SK-N-SH treated with all-trans-retinoic acid at 6 μM for 48 hours (cell line): ENCODE data around the gene HTR1D.

Source experiments
- ATAC-seq: fragments of 200-7000 bp; cut with Tn5 transposase; 3 replicates; pipeline ENCODE4 v1.9.1; 2020; ENCODE audit warnings: mild to moderate bottlenecking, moderate library complexity
- BACH2 ChIP-seq: fragments of 250-450 bp; sonication (Bioruptor Pico); IDR thresholded peaks from 2 replicates; pipeline ENCODE4 v1.9.0; 2021; ENCODE audit warnings: mild to moderate bottlenecking, borderline replicate concordance
- CREB5 ChIP-seq: fragments of 250-450 bp; sonication (Bioruptor Pico); IDR thresholded peaks from 2 replicates; pipeline ENCODE4 v1.5.1; 2020; ENCODE audit warnings: low read depth, mild to moderate bottlenecking, moderate library complexity
- CSDC2 ChIP-seq: fragments of 250-450 bp; sonication (Bioruptor Pico); IDR thresholded peaks from 2 replicates; pipeline ENCODE4 v1.5.0; 2020; ENCODE audit warnings: mild to moderate bottlenecking, moderate library complexity
- ESRRG ChIP-seq: fragments of 250-450 bp; sonication (Bioruptor Pico); IDR thresholded peaks from 2 replicates; pipeline ENCODE4 v1.6.1; 2021; ENCODE audit warnings: mild to moderate bottlenecking
- GLIS3 ChIP-seq: fragments of 250-450 bp; sonication (Bioruptor Pico); IDR thresholded peaks from 2 replicates; pipeline ENCODE4 v1.5.0; 2020; ENCODE audit warnings: mild to moderate bottlenecking, moderate library complexity
- OSR1 ChIP-seq: fragments of 250-450 bp; sonication (Bioruptor Pico); IDR thresholded peaks from 2 replicates; pipeline ENCODE4 v1.8.0; 2022; ENCODE audit warnings: moderate library complexity, mild to moderate bottlenecking, inconsistent platforms
- POU6F1 ChIP-seq: fragments of 250-450 bp; sonication (Bioruptor Pico); IDR thresholded peaks from 2 replicates; pipeline ENCODE4 v1.8.0; 2021; ENCODE audit warnings: low read depth, mild to moderate bottlenecking, moderate library complexity, borderline replicate concordance
- RARB ChIP-seq: fragments of 250-450 bp; sonication (Bioruptor Pico); IDR thresholded peaks from 2 replicates; pipeline ENCODE4 v1.8.0; 2021; ENCODE audit warnings: mild to moderate bottlenecking, moderate library complexity
- TOX ChIP-seq: fragments of 250-450 bp; sonication (Bioruptor Pico); IDR thresholded peaks from 2 replicates; pipeline ENCODE4 v1.8.0; 2021; ENCODE audit warnings: mild to moderate bottlenecking, moderate library complexity, borderline replicate concordance
- TSHZ2 ChIP-seq: fragments of 250-450 bp; sonication (Bioruptor Pico); IDR thresholded peaks from 2 replicates; pipeline ENCODE4 v1.5.0; 2020; ENCODE audit warnings: mild to moderate bottlenecking, moderate library complexity
- ZC3H10 ChIP-seq: fragments of 250-450 bp; sonication (Bioruptor Pico); IDR thresholded peaks from 2 replicates; pipeline ENCODE4 v1.5.1; 2021; ENCODE audit warnings: mild to moderate bottlenecking, moderate library complexity
- ZFP3 ChIP-seq: fragments of 250-450 bp; sonication (Bioruptor Pico); IDR thresholded peaks from 2 replicates; pipeline ENCODE4 v1.5.0; 2020; ENCODE audit warnings: mild to moderate bottlenecking, moderate library complexity
- ZFP30 ChIP-seq: fragments of 450-650 bp; formaldehyde crosslinking; IDR thresholded peaks from 2 replicates; pipeline ENCODE4 v1.5.0; 2022; ENCODE audit warnings: mild to moderate bottlenecking, moderate library complexity
- ZNF70 ChIP-seq: fragments of 450-650 bp; formaldehyde crosslinking; IDR thresholded peaks from 2 replicates; pipeline ENCODE4 v1.5.0; 2020; ENCODE audit warnings: mild to moderate bottlenecking, moderate library complexity
- ZNF8 ChIP-seq: fragments of 450-650 bp; formaldehyde crosslinking; IDR thresholded peaks from 2 replicates; pipeline ENCODE4 v1.5.0; 2020; ENCODE audit warnings: mild to moderate bottlenecking, moderate library complexity
- TF ChIP-seq, protein P1 (sequence below): fragments of 250-450 bp; sonication (Bioruptor Pico); IDR thresholded peaks from 2 replicates; pipeline ENCODE4 v1.5.1; 2021; ENCODE audit warnings: mild to moderate bottlenecking, moderate library complexity

The HTR1D gene

GRCh38 chr1:23191199-23191598, 26.1 kb downstream of the HTR1D start:
- TF ChIP-seq TOX (CRISPR knock-in tag): no peak
- TF ChIP-seq, protein P1, sequence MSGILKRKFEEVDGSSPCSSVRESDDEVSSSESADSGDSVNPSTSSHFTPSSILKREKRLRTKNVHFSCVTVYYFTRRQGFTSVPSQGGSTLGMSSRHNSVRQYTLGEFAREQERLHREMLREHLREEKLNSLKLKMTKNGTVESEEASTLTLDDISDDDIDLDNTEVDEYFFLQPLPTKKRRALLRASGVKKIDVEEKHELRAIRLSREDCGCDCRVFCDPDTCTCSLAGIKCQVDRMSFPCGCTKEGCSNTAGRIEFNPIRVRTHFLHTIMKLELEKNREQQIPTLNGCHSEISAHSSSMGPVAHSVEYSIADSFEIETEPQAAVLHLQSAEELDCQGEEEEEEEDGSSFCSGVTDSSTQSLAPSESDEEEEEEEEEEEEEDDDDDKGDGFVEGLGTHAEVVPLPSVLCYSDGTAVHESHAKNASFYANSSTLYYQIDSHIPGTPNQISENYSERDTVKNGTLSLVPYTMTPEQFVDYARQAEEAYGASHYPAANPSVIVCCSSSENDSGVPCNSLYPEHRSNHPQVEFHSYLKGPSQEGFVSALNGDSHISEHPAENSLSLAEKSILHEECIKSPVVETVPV: no peak
- TF ChIP-seq, all 23 proteins: peak for 0
- ATAC-seq: no peak

DNA sequence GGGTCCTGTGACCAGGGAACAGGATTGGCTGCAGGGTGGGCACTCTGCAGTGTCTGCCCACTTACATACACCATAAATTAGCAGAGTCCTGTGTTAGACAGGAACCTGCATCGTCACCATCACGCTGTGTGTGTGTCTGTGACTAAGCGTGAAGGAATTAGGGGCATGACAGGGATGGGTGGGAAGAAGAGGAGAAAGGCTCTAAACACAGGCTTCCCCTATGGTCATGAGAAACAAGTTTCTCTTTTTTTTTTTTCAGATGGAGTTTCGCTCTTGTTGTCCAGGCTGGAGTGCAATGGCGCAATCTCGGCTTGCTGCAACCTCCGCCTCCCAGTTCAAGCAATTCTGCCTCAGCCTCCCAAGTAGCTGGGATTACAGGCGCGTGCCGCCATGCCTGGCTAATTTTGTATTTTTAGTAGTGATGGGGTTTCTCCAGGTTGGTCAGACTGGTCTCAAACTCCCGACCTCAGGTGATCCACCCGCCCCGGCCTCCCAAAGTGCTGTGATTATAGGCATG, 28.3 kb downstream of the HTR1D start:
- ATAC-seq: peak; percentile 66

DNA sequence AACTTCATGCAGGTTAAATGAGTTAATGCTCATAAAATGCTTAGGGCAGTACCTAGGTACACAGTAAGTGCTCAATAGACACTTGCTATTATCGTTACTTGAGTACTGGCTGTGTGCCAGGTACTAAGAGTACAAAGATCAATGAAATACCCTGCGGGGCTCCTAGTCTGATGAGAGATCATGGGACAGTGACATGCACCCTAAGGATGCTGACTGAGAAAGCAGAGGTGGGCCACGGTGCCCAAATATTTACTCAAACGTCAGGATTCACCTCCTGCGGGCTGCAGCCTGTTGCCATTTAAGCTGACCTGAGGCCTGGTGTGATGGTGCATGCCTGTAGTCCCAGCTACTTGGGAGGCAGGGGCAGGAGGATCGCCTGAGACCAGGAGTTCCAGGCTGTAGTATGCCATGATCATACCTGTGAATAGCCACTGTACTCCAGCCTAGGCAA, 28.8 kb downstream of the HTR1D start:
- no peak for TF ChIP-seq ESRRG (CRISPR knock-in tag)
- TF ChIP-seq POU6F1 (CRISPR knock-in tag): no peak
- TF ChIP-seq BACH2 (CRISPR knock-in tag): no peak
- TF ChIP-seq ZNF70 (CRISPR knock-in tag): no peak
- no peak for TF ChIP-seq ZNF8 (CRISPR knock-in tag)
- TF ChIP-seq ZFP3 (CRISPR knock-in tag): no peak
- no peak for TF ChIP-seq RARB (CRISPR knock-in tag)
- ATAC-seq: no peak; the same call in 2 of the 3 replicates

- no peak for TF ChIP-seq ZC3H10
- no peak for TF ChIP-seq POU6F1 (CRISPR knock-in tag)
- TF ChIP-seq OSR1 (CRISPR knock-in tag): no peak
- no peak for TF ChIP-seq ESRRG (CRISPR knock-in tag)
- TF ChIP-seq TSHZ2 (CRISPR knock-in tag): no peak
- TF ChIP-seq, protein P1: no peak
- TF ChIP-seq GLIS3 (CRISPR knock-in tag): no peak
- no peak for TF ChIP-seq ZFP30 (CRISPR knock-in tag)
- no peak for TF ChIP-seq ZNF70 (CRISPR knock-in tag)
- no peak for TF ChIP-seq CREB5 (CRISPR knock-in tag)
- no peak for TF ChIP-seq CSDC2 (CRISPR knock-in tag)
- no peak for ATAC-seq
Observed at GRCh38 chr1:23187637-23188036, 29.7 kb downstream of the HTR1D start.
